GM12872 (cell line): Measurements from ENCODE around the gene KIAA1755.

Source experiments
- CTCF ChIP-seq: IDR thresholded peaks from 3 replicates; pipeline ENCODE4 v1.5.1; 2011; ENCODE audit warnings: low read depth, mild to moderate bottlenecking, low read length, moderate library complexity; ENCODE audit not compliant: insufficient read depth

The KIAA1755 gene

GRCh38 chr20:38217791-38218565, 42.6 kb downstream of the KIAA1755 start:
- no peak for TF ChIP-seq CTCF

DNA sequence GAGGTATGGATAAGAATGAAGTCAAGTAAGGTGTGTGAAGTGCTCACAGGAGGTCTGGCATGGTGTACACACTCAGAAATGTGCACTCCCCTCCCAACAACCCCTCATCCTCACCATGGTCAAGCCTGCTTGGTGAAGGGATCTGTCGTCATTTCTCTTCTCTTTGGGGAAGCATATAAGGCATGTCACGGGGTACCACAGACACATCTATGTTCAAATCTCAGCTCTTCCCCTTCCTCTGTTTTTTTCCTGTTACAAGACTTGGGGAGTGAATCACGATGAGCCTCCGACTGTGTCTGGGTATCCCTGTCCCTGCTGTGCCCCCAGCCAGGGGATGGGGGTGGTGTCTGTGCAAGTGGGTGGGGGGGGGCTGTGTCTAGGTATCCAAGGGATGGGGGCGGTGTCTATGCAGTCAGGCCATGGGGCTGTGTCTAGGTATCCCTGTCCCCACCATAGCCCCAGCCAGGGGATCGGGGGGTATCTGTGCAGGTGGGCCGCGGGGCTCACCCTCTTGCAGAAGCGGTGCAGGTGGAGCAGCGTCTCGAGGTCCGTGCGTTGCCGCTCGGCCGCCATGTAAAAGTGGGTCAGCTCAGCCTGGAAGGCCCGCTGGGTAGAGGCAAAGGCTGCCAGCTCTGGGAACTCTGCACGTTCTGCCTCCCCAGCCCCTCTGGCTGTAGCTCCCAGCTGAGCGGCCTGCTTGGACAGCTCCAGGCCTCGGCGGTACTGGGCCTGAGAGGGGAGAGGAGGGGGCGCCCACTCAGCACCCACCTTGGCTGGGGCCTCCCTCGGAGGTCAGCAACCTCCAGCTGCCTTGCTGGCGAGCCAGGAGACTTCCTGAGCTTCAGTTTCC, 43.6 kb downstream of the KIAA1755 start:
- no peak for TF ChIP-seq CTCF

- TF ChIP-seq CTCF: no peak
Observed at GRCh38 chr20:38216201-38216600, 44.3 kb downstream of the KIAA1755 start.

GRCh38 chr20:38215194-38216182, 45.0 kb downstream of the KIAA1755 start:
- TF ChIP-seq CTCF: no peak

GRCh38 chr20:38214256-38215193, 46.0 kb downstream of the KIAA1755 start:
- TF ChIP-seq CTCF: peak; percentile 20; the same call in 1 of the 3 replicates

- TF ChIP-seq CTCF: no peak
Observed at GRCh38 chr20:38213607-38213940, 47.0 kb downstream of the KIAA1755 start.
